ENCODE results near the gene MAD1L1.

DNA sequence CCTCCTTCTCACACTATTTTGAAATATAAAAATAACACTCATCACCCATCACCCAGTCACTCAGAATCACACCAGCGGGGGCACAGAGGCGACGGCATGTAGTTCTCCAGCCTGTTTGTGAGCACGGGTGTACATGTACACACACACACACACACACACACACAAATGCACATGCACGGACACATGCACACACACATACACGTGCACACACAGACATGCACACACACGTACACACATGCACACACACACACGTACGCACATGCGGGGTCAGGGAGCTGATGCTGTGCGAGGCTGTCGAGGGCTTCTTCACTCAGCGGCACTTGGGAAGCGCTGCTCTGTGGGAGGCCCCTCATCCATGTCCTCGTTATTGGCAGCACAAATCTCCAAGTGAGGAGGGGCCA lies 383.8 kb downstream of the MAD1L1 start:
- TF ChIP-seq GATA3 (IDR thresholded peaks at IDR 0.05; ENCODE audit: low read depth, low read length) (no peak), GATA2 (IDR thresholded peaks at IDR 0.05; ENCODE audit: low read depth, low read length) (no peak)
